B cell (primary cell): ENCODE measurements around the gene CDCA8. TPM values are rescaled to one million over a fixed set of nuclear protein-coding genes. Genes with fewer than 3 reads are reported as not detected.

Source experiments
- ATAC-seq: fragments of 200-7000 bp; cut with Tn5 transposase; one replicate; pipeline ENCODE4 v1.10.0; 2021; ENCODE audit warnings: low read depth, mild to moderate bottlenecking, moderate number of reproducible peaks, moderate library complexity
- CTCF ChIA-PET: fragments of 350-600 bp; sonication (Branson Sonifier 250); formaldehyde crosslinking; loops from one replicate; lab custom pipeline; 2021; ENCODE audit warnings: antibody characterized with exemption, inconsistent platforms; lab: Charles Lee
- POLR2A ChIA-PET: fragments of 350-600 bp; sonication (Branson Sonifier 250); formaldehyde crosslinking; loops from one replicate; lab custom pipeline; 2021; ENCODE audit warnings: antibody characterized with exemption; lab: Charles Lee
- DNase-seq: peaks from one replicate; pipeline ENCODE4 v3.0.0; 2013
- H2AFZ ChIP-seq: 2 replicates; pipeline ENCODE4 v1.6.1; 2012; ENCODE audit warnings: mild to moderate bottlenecking, low read depth, low read length; ENCODE audit not compliant: insufficient read depth, poor library complexity, severe bottlenecking
- H3K27ac ChIP-seq, 2 donors: 1 replicate in 1 of 2; 2 replicates in 1 of 2; pipeline ENCODE4 v1.5.1; 2012 to 2013; ENCODE audit warnings: low read length in 2 of 2, mild to moderate bottlenecking in 2 of 2, moderate library complexity in 1 of 2
- H3K27me3 ChIP-seq, 4 experiments: fragments of 200-600 bp in 1 of 4; sonication (generic) in 1 of 4; replicated peaks in 1 of 4; 1 replicate in 2 of 4; 2 replicates in 2 of 4; pipeline versions ENCODE4 v1.6.1 to v1.7.0; 2013 to 2016; ENCODE audit warnings: low read length in 3 of 4, mild to moderate bottlenecking in 2 of 4, mixed read lengths in 1 of 4, moderate library complexity in 1 of 4; ENCODE audit not compliant: insufficient read depth in 4 of 4, control insufficient read depth in 3 of 4; ENCODE audit errors: control extremely low read depth in 1 of 4
- H3K36me3 ChIP-seq, 2 experiments: replicated peaks in 1 of 2; 1 replicate in 1 of 2; 2 replicates in 1 of 2; pipeline versions ENCODE4 v1.6.1 to v1.7.1; 2013; ENCODE audit warnings: low read length in 1 of 2; ENCODE audit not compliant: insufficient read depth in 2 of 2, control insufficient read depth in 1 of 2; ENCODE audit errors: control extremely low read depth in 1 of 2, extremely low read depth in 1 of 2
- H3K4me1 ChIP-seq, 2 donors: fragments of 200-600 bp in 1 of 2; sonication (generic) in 1 of 2; 1 replicate in 1 of 2; 2 replicates in 1 of 2; pipeline versions ENCODE4 v1.5.1 to v1.6.1; 2013 to 2017; ENCODE audit warnings: low read length in 2 of 2; ENCODE audit not compliant: control insufficient read depth in 2 of 2, insufficient read depth in 2 of 2
- H3K4me2 ChIP-seq: replicated peaks from 2 replicates; pipeline ENCODE3; 2012; ENCODE audit warnings: mild to moderate bottlenecking, low read depth, low read length; ENCODE audit not compliant: poor library complexity, severe bottlenecking
- H3K4me3 ChIP-seq, 5 experiments: fragments of 200-600 bp in 1 of 5; sonication (generic) in 1 of 5; 1 replicate in 3 of 5; 2 replicates in 2 of 5; pipeline versions ENCODE4 v1.5.1 to v1.7.0; 2011 to 2016; ENCODE audit warnings: low read length in 4 of 5, mild to moderate bottlenecking in 4 of 5, low read depth in 2 of 5, control low read depth in 1 of 5, moderate library complexity in 1 of 5; ENCODE audit not compliant: insufficient read depth in 1 of 5; ENCODE audit errors: control extremely low read depth in 1 of 5, extremely low read depth in 1 of 5
- H3K79me2 ChIP-seq: fragments of 200-600 bp; sonication (generic); one replicate; pipeline ENCODE4 v1.6.0; 2016; ENCODE audit warnings: low read length; ENCODE audit not compliant: control insufficient read depth, insufficient read depth
- H3K9ac ChIP-seq: fragments of 200-600 bp; sonication (generic); 2 replicates; pipeline ENCODE4 v1.6.1; 2017; ENCODE audit warnings: mild to moderate bottlenecking, low read length, moderate library complexity
- H3K9me3 ChIP-seq, 3 donors: one replicate each; pipeline versions ENCODE4 v1.6.1 to v1.7.1; 2013; ENCODE audit warnings: low read length in 2 of 3; ENCODE audit not compliant: control insufficient read depth in 2 of 3, insufficient read depth in 1 of 3; ENCODE audit errors: control extremely low read depth in 1 of 3
- H4K20me1 ChIP-seq: 2 replicates; pipeline ENCODE4 v1.6.0; 2012; ENCODE audit warnings: mild to moderate bottlenecking, low read length; ENCODE audit not compliant: insufficient read depth, control insufficient read depth, poor library complexity, severe bottlenecking
- H3K27ac Mint-ChIP-seq: one replicate; pipeline ENCODE4 v1.8.0; 2021; ENCODE audit warnings: mixed read lengths
- H3K27me3 Mint-ChIP-seq: one replicate; pipeline ENCODE4 v1.8.0; 2021; ENCODE audit warnings: mixed read lengths
- H3K4me1 Mint-ChIP-seq: one replicate; pipeline ENCODE4 v1.8.0; 2021; ENCODE audit warnings: mixed read lengths
- H3K4me3 Mint-ChIP-seq: one replicate; pipeline ENCODE4 v1.8.0; 2021; ENCODE audit warnings: mixed read lengths
- H3K9me3 Mint-ChIP-seq: one replicate; pipeline ENCODE4 v1.8.0; 2022; ENCODE audit warnings: mixed read lengths; ENCODE audit not compliant: insufficient read depth
- CTCF ChIP-seq: fragments of 200-600 bp; IDR thresholded peaks from one replicate; pipeline ENCODE4 v1.8.0; 2022; ENCODE audit warnings: antibody characterized with exemption, mild to moderate bottlenecking
- EZH2 ChIP-seq: IDR thresholded peaks from 2 replicates; pipeline ENCODE4 v1.6.1; 2012; ENCODE audit warnings: borderline replicate concordance, low read depth, mild to moderate bottlenecking, moderate library complexity, low read length; ENCODE audit not compliant: insufficient read depth, poor library complexity, severe bottlenecking
- WGBS: methylation state at CpG from one replicate; pipeline ENCODE4 v1.1.5; 2013; ENCODE audit warnings: missing lambda C conversion rate; ENCODE audit not compliant: insufficient coverage; 5-methylcytosine and 5-hydroxymethylcytosine counted together
- intact Hi-C: fragments of 100-400 bp; cut with micrococcal nuclease; formaldehyde crosslinking; loops from one replicate; pipeline ENCODE4 v1.10.0; 2022
- polyA plus RNA-seq: library from polyadenylated mRNA; depleted of rRNA; stranded (reverse); fragments of >200 nt; gene quantifications from 2 replicates; pipeline ENCODE4 v1.2.3, GENCODE V29; 2012
- total RNA-seq, 2 donors: library from RNA; stranded (reverse); fragments of 120-200 nt in 1 of 2; gene quantifications; 1 replicate in 1 of 2; 2 replicates in 1 of 2; pipeline versions ENCODE4 v1.2.3 to v1.2.4, GENCODE V29; 2013 to 2022

Gene CDCA8
- total and polyA plus RNA-seq, 2 donors (not counting 1 experiment from before 2014, with no cell fraction given): 1.3 to 1.6 TPM

- H3K27ac ChIP-seq: no peak overlapping the region
- H3K4me3 ChIP-seq: no peak overlapping the region
- H3K79me2 ChIP-seq: no peaks in the 10 kb centered on the region
- intact Hi-C loops: no loop called here
- TF ChIP-seq CTCF: no peak
- TF ChIP-seq EZH2: no peak
- Mint-ChIP-seq H3K9me3 (no peaks in the 10 kb centered on the region), H3K4me1 (no peaks in the 10 kb centered on the region), H3K27ac (no peak overlapping the region), H3K27me3 (no peaks in the 10 kb centered on the region), H3K4me3 (no peak overlapping the region)
- no peaks in the 10 kb centered on the region for H4K20me1 ChIP-seq
- H3K9ac ChIP-seq: no peak overlapping the region
- ChIA-PET POLR2A (no interaction called here), CTCF (no interaction called here)
- no CpG with 5 or more reads among the region's 3 CpGs for WGBS
- ATAC-seq: no peak
- no peak for DNase-seq
- no peak overlapping the region for H3K4me2 ChIP-seq
- H3K9me3 ChIP-seq: no peaks in the 10 kb centered on the region
- no peaks in the 10 kb centered on the region for H3K36me3 ChIP-seq
- no peaks in the 10 kb centered on the region for H3K4me1 ChIP-seq
- no peaks in the 10 kb centered on the region for H3K27me3 ChIP-seq
- no peak overlapping the region for H2AFZ ChIP-seq
These were observed 12.7 kb downstream of the CDCA8 start for GRCh38 chr1:37704966-37705365.

- Mint-ChIP-seq H3K4me3 (no peak overlapping the region), H3K27ac (no peak overlapping the region), H3K27me3 (no peaks in the 10 kb centered on the region), H3K9me3 (no peaks in the 10 kb centered on the region), H3K4me1 (no peaks in the 10 kb centered on the region)
- H3K4me3 ChIP-seq: no peak overlapping the region
- H2AFZ ChIP-seq: no peak overlapping the region
- ChIA-PET CTCF (no interaction called here), POLR2A (no interaction called here)
- no peak for DNase-seq
- no peak overlapping the region for H3K9ac ChIP-seq
- H3K27me3 ChIP-seq: no peaks in the 10 kb centered on the region
- no peak overlapping the region for H3K4me2 ChIP-seq
- no peak for TF ChIP-seq CTCF
- TF ChIP-seq EZH2: no peak
- WGBS: 84% methylated on average over 7 of the region's 8 CpGs
- H3K4me1 ChIP-seq: no peaks in the 10 kb centered on the region
- H3K9me3 ChIP-seq: no peaks in the 10 kb centered on the region
- H3K27ac ChIP-seq: no peak overlapping the region
- no peaks in the 10 kb centered on the region for H4K20me1 ChIP-seq
- intact Hi-C loops: no loop called here
- no peaks in the 10 kb centered on the region for H3K79me2 ChIP-seq
- ATAC-seq: no peak
- no peaks in the 10 kb centered on the region for H3K36me3 ChIP-seq
These were observed 13.1 kb downstream of the CDCA8 start for GRCh38 chr1:37705399-37705798.
